Right ventricle myocardium inferior (tissue), 1 donor: ENCODE measurements around the gene C15orf62. TPM values are rescaled to one million over a fixed set of nuclear protein-coding genes. Genes with fewer than 3 reads are reported as not detected.

Source experiments
- ATAC-seq: fragments of 200-7000 bp; cut with Tn5 transposase; one replicate; pipeline ENCODE4 v1.9.1; 2020; ENCODE audit warnings: mild to moderate bottlenecking, moderate library complexity
- DNase-seq: peaks from one replicate; pipeline ENCODE4 v3.0.0; 2021; ENCODE audit errors: missing footprints
- intact Hi-C: fragments of 100-400 bp; cut with DNase I; formaldehyde crosslinking; loops from one replicate; pipeline ENCODE4 v1.11.0; 2022
- long read RNA-seq: library from polyadenylated mRNA; unstranded; transcript quantifications from one replicate; pipeline ENCODE4 v2.0.0, GENCODE V29; 2021
- total RNA-seq: library from RNA; stranded (reverse); fragmentation: NEBNext Ultra II Directional; extraction: Animal tissue kit (Norgen Biotek cat#: 25700); gene quantifications from one replicate; pipeline ENCODE4 v1.2.1, GENCODE V29; 2021
- donor health status: DM: no; HTN: yes; CAD: no; lungs with severe emphysema.

C15orf62 gene, protein sequence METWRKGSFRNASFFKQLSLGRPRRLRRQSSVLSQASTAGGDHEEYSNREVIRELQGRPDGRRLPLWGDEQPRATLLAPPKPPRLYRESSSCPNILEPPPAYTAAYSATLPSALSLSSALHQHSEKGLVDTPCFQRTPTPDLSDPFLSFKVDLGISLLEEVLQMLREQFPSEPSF
- total RNA-seq: 0.24 TPM
- long read RNA-seq, partial matches to known transcripts: 0 of 2 reads
- long read RNA-seq, other reads (novel, unspliced or antisense): 0 of 2 reads

DNA sequence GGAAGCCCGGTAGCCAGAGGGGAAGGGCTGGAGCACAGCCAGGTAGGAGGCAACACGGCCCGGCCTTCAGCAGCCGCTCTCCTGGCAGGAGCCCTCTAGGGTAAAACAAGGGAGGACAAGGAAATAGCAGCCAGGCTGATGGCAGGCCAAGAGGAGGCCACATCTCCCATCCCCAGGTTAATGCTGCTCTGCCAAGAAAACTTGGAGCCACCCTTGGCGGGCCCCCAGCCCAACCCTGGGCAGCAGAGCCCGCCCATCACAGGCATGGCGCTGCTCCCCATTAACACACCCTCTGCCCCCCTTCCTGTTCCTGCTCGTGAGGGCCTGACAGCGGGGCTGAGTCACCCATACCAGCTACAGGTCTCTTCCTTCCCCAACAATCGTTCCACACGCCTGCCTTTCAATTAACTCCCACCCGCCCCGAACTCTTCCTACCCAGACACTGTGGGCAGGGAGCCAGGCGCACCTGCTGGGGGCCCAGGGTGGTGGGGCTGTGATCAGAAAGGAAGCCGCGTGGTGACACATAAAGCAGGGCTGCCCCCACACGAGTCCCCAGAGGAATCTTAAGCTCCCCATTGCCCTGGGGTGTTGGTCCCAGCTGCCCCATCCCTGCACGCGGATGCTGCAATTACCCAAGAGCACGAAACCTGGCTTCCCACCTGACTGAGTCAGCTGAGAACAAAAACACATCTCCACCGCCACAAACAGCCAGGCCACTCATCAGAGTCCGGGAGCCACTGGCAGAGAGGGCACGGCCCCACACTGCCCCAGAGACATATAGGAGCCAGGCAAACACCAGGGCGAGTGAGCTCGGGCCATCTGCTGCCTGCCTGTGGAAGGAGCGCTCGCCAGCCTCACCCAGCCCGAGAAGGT, at the start of gene C15orf62:
Gene C15orf62, plus strand, starts transcription at position 707 of the 873 bp plus-strand sequence. CDS start 516 bp downstream, outside the sequence.
- ATAC-seq (no peak), DNase-seq (no peak)
- intact Hi-C loops: no loop called here

DNA sequence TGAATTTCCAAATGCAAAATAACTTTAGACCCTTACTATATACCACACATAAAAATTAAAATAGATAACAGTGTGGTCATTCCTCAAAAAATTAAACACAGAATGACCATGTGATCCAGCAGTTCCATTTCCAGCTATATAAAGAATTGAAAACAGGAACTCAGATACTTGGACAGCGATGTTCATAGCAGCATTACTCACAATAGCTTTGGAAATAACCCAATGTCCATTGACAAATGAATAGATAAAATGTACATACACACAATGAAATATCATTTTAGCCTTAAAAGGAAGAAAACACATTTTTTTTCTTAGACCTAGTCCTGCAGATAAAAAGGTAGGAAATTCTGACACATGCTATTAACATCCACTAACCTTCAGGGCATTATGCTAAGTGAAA, 48.1 kb upstream of the C15orf62 start:
- intact Hi-C loops: no loop called here
- DNase-seq: no peak
- ATAC-seq: no peak

DNA sequence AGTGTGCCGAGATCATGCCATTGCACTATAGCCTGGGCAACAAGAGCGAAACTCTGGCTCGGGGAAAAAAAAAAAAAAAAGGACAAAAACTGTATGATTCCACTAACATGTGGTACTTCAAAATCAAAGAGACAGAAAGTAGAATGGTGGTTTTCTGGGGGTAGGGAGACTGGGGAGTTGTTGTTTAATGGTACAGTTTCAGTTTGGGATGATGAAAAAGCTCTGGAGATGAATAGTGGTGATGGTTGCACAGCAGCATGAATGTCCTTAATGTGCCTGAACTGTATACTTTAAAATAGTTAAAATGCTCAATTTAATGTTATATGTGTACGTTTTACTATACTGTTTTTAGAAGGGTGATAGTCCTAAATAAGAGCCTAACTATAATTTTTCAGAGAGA, 47.4 kb upstream of the C15orf62 start:
- ATAC-seq: no peak

DNA sequence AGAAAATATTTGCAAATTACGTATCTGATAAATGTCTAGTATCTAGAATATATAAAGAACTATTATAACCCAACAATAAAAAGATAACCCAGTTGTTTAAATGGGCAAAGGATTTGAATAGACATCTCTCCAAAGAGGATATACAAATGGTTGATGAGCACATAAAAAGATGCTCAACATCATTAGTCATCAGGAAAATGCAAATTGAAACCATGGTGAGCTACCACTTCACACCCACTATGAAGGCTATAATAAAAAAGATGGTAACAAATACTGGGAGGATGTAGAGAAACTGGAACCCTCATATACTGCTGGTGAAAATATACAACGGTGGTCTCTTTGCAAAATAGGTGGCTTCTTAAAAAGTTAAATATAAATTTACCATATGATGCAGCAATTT, 46.8 kb upstream of the C15orf62 start:
- no peak for ATAC-seq
- intact Hi-C loops: no loop called here
- DNase-seq: no peak

More for the DNA sequence above, 47.4 kb upstream of the C15orf62 start:
- DNase-seq: no peak
- intact Hi-C loops: no loop called here

DNA sequence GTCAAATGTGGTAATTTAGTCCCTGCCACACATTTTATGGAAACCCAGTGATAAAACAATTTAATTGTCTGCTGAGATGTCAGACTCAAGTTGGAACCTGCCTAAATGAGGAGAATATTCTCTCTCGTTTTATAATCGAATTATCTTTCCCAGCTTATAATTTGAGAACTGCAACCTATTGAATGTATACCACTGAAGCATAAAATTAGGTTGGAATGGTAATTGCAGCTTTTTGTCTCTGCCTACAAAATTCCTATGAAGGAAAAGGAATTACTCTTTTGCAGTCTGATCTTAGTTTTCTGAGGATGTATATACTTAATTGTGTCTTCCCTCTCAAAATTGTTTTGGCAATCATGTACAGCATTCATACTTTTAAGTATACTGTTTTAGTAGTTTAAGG, 45.9 kb upstream of the C15orf62 start:
- no peak for DNase-seq
- ATAC-seq: no peak
- intact Hi-C loops: no loop called here

DNA sequence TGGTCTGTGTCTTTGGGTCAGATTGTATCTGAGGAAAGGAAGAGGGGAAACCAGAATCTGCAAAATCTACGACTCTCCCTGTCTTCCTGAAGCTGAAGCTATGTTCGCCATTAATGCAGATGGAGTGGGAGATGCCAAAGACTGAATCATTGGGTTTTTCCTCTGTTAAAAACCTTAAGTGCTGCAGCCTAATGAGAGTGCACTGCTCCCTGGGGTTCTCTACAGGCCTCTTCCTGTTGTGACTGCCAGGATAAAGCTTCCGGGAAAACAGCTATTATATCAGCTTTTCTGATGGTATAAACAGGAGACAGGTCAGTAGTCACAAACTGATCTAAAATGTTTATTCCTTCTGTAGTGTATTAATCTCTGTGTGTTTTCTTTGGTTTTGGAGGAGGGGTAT, 38.7 kb upstream of the C15orf62 start:
- intact Hi-C loops: no loop called here
- DNase-seq (no peak), ATAC-seq (no peak)

DNA sequence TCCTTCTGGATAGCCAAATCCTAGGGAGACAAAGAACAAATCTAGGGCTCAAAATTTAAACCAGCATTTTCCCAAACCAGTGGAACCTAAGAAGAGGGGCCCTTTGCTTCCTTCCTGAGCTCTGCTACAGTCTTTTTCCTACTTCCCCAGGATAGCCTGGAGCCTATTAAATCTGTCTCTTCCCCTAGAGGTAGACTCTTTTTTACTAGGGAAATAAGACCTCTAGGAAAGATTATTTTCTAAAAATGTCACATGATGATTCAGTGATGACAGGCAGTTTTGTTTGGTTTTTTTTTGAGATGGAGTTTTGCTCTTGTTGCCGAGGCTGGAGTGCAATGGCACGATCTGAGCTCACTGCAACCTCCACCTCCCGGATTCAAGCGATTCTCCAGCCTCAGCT, 33.2 kb upstream of the C15orf62 start:
- intact Hi-C loops: no loop called here
- DNase-seq (no peak), ATAC-seq (no peak)

DNA sequence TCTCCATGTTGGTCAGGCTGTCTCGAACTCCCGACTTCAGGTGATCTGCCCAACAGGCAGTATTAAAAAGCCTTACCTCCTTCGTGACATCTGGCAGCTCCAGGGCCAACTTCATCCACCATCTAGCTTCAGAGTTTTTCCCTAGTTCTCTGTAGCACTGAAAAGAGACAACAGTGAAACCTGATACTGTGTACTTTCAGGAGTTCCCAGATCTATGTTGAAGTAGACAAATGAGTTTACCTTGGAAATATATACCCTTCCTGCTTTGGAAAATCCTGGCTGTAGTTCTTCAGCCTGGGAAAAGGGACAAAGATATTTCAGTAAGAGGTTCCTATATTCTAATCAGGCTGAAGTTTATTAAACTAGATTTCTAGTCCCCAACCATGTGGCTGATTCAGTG, 32.7 kb upstream of the C15orf62 start:
- no peak for ATAC-seq
- DNase-seq: no peak
- intact Hi-C loops: no loop called here

DNA sequence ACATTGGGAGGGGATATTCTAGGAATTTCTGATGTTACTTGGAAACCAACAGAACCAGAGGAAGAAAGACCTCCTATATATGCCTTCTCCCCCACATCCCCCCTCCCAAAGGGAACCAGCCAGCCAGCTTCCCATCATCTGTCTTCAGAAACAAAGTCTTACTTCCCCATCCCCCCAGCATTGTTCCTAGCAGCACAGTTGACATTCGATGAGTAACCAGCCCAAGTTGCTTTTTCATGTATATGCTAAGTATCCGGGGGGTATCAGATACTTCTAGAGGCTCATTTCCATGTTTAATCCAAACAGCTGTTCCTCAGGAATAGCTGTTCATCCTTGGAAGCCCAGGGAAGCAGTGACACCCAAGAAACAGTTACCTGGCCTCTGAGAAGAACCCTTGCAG, 30.7 kb upstream of the C15orf62 start:
- DNase-seq: no peak
- intact Hi-C loops: no loop called here
- no peak for ATAC-seq

DNA sequence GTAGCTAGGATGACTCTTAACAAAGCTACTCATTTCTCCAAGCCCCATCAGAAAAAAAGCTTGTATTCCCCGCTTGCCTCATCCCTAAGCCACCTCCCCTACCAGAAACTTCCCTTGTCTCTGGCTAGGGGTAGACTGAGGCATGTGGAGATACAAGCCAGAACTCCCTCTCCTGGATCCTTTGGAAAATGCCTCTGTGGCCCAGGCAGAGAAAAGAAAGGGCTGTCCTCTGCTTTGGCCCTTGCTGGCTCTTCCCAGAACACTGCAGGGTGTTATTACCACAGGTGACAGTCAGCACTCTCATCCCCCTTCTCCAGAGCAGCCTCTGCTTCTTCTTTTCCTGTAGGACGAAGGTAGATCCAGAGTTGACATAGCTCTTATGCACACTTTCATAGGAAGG, 29.9 kb upstream of the C15orf62 start:
- ATAC-seq (no peak), DNase-seq (no peak)
- intact Hi-C loops: no loop called here

DNA sequence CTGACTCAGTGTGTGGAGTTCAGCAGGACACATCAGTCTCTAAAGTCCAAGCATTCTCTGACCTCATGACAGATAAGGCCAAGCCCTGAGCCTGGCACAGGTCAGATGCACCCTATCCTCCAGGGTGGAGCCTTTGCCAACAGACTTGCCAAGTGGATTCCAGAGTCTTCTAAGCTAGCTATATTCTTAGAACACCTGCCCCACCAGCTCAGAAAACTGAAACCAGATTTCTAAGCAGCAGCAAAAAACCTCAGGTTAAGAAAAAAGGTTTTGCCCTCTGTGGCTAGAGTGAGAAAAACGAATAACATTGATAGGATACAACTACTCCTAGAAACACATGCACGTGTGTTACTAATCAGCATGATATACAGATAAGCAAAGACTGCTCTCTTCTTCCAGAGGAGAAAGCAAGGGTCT, 26.3 kb upstream of the C15orf62 start:
- ATAC-seq: no peak
- no peak for DNase-seq
- intact Hi-C loops: no loop called here

DNA sequence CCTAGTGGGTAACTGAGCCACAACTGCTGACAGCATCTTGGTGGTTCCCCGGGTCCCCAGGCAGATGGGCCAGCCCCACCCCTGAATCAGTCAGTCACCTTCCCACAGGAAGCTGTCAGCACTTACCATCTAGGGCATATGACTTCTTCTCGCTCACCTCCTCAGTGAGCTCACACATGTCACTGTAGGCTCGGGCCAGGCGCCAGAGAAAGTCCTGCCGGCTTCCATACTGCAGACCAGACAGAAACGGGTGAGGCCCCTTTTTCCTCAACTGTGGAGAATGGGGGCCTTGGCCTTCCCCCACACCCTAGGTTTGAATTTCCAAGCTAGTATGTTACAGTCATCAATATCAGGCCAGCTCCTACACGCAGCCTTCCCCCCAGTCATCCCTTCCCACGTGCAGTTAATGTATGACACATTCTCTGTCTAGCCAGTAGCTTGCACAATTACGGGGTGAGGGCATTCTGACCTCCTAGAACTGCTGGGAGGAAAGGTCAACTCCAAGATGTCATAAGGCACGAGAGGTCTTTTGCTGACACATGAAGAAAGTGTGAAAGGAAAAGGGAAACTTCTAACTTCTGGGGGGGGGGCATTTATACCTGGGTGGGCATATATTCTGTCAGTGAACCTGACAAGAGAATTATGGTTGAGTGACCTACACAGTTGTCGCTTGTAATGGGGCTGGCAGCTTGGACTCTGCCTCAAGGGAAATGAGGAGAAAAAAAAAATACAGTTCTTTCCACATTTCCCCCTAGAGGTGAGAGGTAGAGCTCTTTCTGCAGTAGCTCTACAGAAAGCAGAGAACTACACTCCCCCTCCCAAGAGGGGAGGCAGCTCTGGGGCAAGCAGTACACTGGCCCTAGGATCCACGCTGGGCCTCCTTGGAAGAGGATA, 25.6 kb upstream of the C15orf62 start:
- peak; percentile 42 for ATAC-seq
- intact Hi-C loops: no loop called here
- DNase-seq: no peak

DNA sequence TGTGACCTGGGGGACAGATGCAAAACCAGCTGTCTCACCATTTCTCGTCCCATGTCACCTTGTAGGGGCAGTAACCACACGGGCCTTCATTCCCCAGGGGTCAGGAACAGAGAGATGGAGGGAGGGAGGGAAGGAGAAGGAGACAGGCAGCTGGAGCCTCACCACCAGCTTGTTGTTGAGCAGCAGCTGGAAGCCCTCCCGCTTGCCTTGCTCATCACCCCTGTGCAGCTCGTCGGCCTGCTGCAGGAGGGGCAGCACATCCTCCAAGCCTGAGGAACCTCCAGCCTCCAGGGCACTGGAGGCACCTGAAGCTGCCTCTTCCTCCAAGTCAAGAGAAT, 25.0 kb upstream of the C15orf62 start:
- intact Hi-C loops: no loop called here
- DNase-seq (no peak), ATAC-seq (no peak)

DNA sequence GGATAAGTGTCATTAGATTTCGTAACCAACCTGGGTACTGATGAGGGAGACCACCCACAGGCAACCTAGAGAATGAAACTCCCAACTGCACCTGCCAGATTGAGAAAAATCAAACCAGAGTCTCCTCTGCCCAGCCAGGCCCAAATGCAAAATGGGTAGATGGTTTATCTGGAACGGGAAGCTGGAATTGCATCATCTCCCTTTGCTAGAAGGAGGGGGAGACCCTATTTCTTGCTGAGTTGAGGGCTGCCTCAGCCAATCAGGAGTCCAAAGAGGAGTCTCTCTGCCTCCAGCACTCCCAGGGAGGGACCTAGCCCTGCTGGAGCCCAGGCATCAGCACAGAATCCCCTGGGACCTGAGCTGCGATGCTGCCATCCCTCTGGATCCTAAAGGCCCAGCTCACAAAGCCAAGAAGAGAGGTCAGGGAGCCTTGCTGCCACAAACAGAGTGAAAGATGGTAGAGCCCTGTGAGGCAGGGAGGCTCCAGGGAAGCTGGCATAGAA, 22.8 kb upstream of the C15orf62 start:
- peak; percentile 40 for ATAC-seq
- intact Hi-C loops: no loop called here
- DNase-seq: no peak

DNA sequence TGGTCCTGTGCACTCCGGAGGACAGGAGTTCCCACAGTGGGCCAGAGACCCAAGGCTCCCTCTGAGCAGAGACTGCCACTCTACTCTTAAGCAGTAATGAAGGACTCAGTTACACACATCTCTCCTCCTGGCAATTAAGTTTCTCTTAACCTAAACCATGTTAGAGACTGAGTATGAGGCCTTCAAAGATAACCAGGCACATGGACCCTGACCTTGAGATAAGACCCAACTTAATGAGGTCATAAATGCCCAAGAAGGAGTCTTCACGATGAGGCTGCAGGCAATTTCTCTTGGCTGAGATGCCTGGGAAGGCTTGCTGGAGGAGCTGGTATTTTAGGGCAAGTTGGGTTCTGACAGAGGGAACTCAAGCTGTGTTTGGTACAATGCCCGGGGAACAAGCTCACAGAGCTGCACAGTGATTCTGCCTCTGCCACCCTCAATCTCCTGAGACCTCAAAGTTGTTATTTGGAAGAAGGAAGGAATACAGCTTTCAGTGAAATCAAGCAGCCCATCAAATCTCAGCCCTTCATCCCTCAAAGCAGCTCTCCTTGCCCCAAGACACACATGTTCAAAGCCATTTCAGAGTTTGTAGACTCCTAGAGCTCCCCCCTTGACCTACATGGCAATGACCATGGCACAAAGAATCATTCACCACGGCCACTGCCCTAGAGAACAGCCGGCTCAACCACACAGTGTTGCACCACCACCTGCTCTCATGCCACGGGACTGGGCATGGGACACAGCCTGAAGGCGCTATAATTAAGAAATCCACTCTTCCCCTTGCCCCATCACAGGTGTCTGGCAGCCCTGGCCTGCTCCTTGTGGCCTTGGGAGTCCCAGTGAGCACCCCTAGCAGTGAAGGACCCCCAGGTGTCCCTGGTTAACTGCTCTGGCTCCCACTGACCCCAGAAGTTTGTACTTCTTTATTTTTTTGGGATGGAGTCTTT, 21.8 kb upstream of the C15orf62 start:
- DNase-seq (no peak), ATAC-seq (no peak)
- intact Hi-C loops: no loop called here

DNA sequence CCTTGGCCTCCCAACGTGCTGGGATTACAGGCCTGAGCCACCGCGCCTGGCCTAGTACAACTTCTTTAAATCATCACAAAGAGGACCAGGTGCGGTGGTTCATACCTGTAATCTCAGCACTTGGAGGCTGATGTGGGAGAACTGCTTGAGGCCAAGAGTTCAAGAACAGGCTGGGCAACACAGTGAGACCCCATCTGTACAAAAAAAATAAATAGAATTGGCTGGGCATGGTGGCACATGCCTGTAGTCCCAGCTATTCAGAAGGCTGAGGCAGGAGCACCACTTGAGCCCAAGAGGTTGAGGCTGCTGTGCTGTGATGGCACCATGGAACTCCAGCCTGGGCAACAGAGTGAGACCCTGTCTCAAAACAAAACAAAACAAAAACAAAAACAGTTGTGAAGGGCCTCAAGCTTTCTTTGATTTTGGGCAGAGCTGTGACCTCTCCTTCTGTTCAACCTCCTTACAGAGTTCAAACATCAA, 20.6 kb upstream of the C15orf62 start:
- intact Hi-C loops: no loop called here

DNA sequence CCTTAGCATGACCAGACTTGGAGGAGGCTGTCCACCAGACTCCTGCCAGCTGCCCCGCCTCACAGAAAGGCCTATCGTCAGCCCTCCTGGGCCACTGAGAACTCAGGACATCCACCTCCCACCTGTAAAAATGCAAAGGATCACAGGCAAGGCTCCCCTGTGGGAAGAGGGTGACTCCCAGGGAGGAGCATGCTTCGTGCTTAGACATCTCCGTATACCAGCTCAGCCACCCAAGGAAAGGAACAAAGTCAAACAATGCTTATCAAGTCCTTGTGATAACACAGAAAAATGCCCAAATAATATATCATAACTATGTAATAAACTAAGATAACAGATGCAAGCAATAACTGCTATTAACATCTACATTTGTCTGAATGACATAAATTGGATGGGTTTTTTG, 18.9 kb upstream of the C15orf62 start:
- no peak for ATAC-seq
- intact Hi-C loops: loop anchor here (10.0 kb wide), 1 partner anchor 236 kb away; no protein-coding TSS in a partner anchor
- no peak for DNase-seq

More for the DNA sequence above, 20.6 kb upstream of the C15orf62 start:
- DNase-seq (no peak), ATAC-seq (no peak)

DNA sequence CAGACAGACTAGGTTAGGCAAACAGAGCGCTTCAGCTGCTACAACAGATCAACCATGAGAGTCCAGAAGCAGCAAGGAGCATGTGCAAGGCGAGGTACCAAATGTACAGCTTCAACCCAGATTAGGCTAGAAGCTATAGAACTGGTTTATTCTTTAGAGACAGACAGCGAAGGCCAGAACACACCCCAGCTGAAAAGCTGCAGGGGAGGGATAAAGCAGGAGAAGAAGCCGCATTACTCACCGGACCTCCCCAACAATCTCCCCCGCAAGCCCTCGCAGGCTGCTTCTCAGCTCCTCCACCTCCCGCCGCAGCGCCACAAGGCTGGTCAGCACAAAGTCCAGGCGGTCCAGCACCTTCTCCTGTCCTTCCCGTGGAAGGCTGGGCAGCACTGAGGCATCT, 18.0 kb upstream of the C15orf62 start:
- no peak for ATAC-seq
- no peak for DNase-seq
- intact Hi-C loops: loop anchor here (10.0 kb wide), 1 partner anchor 237 kb away; no protein-coding TSS in a partner anchor
